Measurements from ENCODE around the gene DCDC2. TPM values are rescaled to one million over a fixed set of nuclear protein-coding genes. Genes with fewer than 3 reads are reported as not detected.

DCDC2 gene
- not detected in 2 replicates for total RNA-seq

DNA sequence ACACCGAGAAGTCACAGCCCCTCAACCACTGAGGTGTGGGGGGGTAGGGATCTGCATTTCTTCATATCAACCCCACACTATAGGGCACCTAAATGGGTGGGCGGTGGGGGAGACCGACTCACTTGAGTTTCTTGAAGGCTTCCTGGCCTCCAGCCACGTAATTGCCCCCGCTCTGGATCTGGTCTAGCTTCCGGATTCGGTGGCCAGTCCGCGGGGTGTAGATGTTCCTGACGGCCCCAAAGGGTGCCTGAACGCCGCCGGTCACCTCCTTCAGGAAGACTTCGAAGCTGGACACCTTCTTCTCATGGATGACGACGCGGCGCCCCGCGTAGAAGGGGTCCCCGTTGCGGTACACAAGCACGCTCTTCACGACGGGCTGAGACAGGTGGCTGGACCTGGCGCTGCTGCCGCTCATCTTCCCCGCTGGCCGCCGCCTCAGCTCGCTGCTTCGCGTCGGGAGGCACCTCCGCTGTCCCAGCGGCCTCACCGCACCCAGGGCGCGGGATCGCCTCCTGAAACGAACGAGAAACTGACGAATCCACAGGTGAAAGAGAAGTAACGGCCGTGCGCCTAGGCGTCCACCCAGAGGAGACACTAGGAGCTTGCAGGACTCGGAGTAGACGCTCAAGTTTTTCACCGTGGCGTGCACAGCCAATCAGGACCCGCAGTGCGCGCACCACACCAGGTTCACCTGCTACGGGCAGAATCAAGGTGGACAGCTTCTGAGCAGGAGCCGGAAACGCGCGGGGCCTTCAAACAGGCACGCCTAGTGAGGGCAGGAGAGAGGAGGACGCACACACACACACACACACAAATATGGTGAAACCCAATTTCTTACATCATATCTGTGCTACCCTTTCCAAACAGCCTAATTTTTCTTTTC lies at the start of gene DCDC2:
DCDC2 (minus strand) TSS at position 724 of the 883 bp plus-strand sequence; CDS start at position 415, 309 bp downstream.

GRCh38 chr6:24402697-24403500 lies 45.0 kb upstream of the DCDC2 start, which contains the start of gene MRS2:
TSS of gene MRS2 (plus strand) at chr6:24402936. CDS start at chr6:24403047, 111 bp downstream.

DNA sequence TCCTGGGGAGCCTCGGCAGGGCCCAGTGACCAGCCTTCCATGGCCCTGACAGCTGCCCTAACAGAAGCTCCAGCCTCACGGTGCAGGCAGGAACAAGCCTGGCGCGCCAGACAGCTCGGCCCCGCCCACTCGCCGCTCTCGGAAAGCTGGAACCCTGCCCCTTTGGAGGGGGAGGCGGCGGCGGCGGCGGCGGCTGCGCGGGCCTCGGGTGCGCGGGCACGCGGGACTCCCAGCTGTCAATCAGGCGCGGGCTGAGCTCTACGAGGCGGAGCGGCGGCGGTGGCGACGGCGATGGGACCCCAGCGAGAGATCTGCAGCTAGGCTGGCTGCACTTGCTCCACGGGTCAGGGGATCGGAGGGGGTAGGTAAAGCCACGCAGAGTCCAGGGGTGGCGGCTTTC lies 231.9 kb downstream of the DCDC2 start, which contains the start of gene NRSN1:
NRSN1 (plus strand) TSS at position 236 of the 400 bp plus-strand sequence. CDS start 8,113 bp downstream, outside the sequence.

Other genes starting within 250 kb of the DCDC2 start
- gene NRSN1, start 231.8 kb downstream of the DCDC2 start, total RNA-seq, result under 0.01 TPM in 1 of 2 replicates, not detected in the other
- gene MRS2, start 44.9 kb upstream of the DCDC2 start, total RNA-seq, result 6.4 and 13.6 TPM in 2 replicates
- gene GPLD1, start 131.5 kb upstream of the DCDC2 start, total RNA-seq, result under 0.01 and 0.09 TPM in 2 replicates
- 0.09 and 0.16 TPM in 2 replicates for gene ALDH5A1, start 136.9 kb upstream of the DCDC2 start, total RNA-seq

Data from bronchial smooth muscle cell (primary cell).